ENCODE results near the gene SLC34A3. TPM values are rescaled to one million over a fixed set of nuclear protein-coding genes. Genes with fewer than 3 reads are reported as not detected.
"Not testable (repeated sequence)": the region's sequence is repeated elsewhere in the genome, so short reads cannot be mapped to it uniquely, and the experiment has no call there.

The SLC34A3 gene
- total RNA-seq, 4 donors from 2014 or later, result not detected

DNA sequence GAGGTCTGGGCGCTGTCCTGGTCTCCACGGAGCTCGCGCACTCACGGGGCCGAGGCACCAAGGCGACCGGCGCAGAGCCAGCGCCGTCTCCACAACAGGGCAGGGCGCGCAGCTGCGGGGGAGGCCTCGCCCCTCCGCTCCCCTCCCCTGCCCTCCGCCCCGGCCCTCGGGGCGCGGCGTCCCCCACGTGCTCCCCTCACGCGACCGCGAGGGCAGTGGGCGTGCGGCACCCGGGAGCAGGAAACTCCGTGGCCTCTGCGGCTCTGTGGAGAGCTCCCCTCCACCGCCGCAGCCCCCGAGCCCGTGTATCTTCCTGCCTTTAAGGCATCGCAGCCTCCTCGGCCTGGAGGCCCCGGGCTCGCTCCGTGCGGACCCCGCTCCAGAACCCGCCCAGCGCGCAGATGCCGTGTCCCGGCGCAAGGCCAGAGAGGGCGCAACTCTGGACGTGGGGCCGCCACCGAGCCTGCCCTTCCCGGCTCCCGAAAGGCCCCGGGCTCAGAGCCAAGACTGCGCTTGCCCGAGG is 9.7 kb downstream of the SLC34A3 start:
- Histone ChIP-seq H3K36me3 (peaks cover 0 to 22% of the 10 kb centered on the region in 2 donors), H3K9me3 (no peaks in the 10 kb centered on the region), H3K27me3 (no peaks in the 10 kb centered on the region), H3K4me3 (peak overlapping the region; percentile 67 to 82), H3K27ac (peak overlapping the region; percentile 77 to 99 (median 96)), H3K4me1 (peaks cover 0 to 87% (median 47%) of the 10 kb centered on the region in 3 donors)
- no CpG with 5 or more reads among the region's 58 CpGs for WGBS, 2 donors (ENCODE audit: low coverage in 1 of 2)
- TF ChIP-seq POLR2A (IDR thresholded peaks at IDR 0.05), result peak; percentile 29 to 53
- peak; percentile 12 for TF ChIP-seq POLR2AphosphoS5 (IDR thresholded peaks at IDR 0.05)
- TF ChIP-seq, protein P1, sequence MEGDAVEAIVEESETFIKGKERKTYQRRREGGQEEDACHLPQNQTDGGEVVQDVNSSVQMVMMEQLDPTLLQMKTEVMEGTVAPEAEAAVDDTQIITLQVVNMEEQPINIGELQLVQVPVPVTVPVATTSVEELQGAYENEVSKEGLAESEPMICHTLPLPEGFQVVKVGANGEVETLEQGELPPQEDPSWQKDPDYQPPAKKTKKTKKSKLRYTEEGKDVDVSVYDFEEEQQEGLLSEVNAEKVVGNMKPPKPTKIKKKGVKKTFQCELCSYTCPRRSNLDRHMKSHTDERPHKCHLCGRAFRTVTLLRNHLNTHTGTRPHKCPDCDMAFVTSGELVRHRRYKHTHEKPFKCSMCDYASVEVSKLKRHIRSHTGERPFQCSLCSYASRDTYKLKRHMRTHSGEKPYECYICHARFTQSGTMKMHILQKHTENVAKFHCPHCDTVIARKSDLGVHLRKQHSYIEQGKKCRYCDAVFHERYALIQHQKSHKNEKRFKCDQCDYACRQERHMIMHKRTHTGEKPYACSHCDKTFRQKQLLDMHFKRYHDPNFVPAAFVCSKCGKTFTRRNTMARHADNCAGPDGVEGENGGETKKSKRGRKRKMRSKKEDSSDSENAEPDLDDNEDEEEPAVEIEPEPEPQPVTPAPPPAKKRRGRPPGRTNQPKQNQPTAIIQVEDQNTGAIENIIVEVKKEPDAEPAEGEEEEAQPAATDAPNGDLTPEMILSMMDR (IDR thresholded peaks at IDR 0.05), result peak in 1 of 4 experiments; percentile 18
- TF ChIP-seq EP300 (IDR thresholded peaks at IDR 0.05), result no peak
- peak; percentile 34 for ATAC-seq

DNA sequence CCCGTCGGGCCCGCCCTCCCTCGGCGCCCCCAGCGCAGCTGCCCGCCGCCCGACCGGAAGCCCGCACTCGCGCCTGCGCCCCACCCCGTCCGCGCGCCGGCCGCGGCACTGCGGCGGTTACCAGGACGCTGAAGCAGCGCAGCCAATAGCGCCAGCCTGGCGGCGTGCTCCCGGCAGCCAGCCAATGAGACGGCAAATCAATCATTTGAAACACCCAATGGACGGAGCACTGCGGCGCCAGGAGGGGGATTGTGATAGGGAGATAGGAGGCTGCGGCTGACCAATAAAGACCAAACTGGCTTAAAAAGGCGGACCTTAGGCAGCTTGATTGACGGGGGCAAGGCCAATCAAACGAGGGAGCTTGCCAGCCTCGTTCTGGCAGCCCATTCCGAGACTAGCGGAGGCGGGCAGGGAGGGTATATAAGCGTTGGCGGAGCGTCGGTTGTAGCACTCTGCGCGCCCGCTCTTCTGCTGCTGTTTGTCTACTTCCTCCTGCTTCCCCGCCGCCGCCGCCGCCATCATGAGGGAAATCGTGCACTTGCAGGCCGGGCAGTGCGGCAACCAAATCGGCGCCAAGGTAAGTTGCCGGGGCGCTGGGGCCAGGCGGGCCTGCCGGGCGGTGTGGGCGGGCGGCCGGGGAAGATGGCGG is 10.3 kb downstream of the SLC34A3 start, which contains the start of gene TUBB4B:
TSS of gene TUBB4B (plus strand) at position 447 of the 649 bp plus-strand sequence. CDS start at position 521, 74 bp downstream.
- TF ChIP-seq POLR2A (IDR thresholded peaks at IDR 0.05) (peak; percentile 100), EP300 (IDR thresholded peaks at IDR 0.05) (no peak), POLR2AphosphoS5 (IDR thresholded peaks at IDR 0.05) (peak; percentile 100)
- TF ChIP-seq, protein P1 (IDR thresholded peaks at IDR 0.05), result peak in 2 of 4 experiments; percentile 11 to 22
- 0% methylated on average over 15 of the region's 67 CpGs; no CpG with 5 or more reads in 1 of the 2 donors for WGBS, 2 donors (ENCODE audit: low coverage in 1 of 2)
- Histone ChIP-seq H3K9me3 (no peaks in the 10 kb centered on the region), H3K27me3 (no peaks in the 10 kb centered on the region), H3K4me1 (peaks cover 0 to 81% (median 43%) of the 10 kb centered on the region in 3 donors), H3K27ac (peak within 1 kb of the TSS; percentile 77 to 99 (median 97)), H3K36me3 (peaks cover 0 to 22% of the 10 kb centered on the region in 2 donors), H3K4me3 (peak within 1 kb of the TSS; percentile 67 to 82)
- peak; percentile 94 for ATAC-seq

DNA sequence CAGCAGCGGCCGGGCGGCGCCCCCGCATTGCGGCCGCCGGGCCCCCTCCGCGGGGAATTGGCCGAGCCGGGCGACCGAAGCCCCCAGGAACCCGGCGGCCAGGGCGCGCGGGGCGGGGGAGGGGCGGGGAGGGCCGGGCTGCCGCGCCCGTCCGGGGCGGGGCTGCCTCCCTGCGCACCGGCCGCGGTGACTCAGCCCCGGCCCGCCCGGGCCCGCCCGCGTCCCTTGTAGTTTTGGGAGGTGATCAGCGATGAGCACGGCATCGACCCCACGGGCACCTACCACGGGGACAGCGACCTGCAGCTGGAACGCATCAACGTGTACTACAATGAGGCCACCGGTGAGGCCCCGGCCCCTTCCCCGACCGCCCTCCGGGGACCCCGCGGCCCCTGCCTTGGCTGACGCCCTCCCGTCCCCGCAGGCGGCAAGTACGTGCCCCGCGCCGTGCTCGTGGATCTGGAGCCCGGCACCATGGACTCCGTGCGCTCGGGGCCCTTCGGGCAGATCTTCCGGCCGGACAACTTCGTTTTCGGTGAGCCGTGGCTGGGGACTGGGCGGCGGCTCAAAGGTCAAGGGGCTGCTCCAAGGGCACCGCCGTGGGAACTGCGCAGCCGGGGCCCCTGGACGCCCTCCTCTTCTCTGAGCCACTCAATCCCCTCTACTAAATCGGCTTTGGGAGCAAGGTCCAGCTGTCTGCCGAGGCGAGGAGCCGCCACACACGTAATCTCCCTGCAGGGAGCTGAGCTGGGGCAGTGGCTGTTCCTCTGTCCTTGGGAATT is 11.0 kb downstream of the SLC34A3 start:
- no peak for TF ChIP-seq POLR2AphosphoS5 (IDR thresholded peaks at IDR 0.05)
- no peak for TF ChIP-seq EP300 (IDR thresholded peaks at IDR 0.05)
- no peak for TF ChIP-seq POLR2A (IDR thresholded peaks at IDR 0.05)
- TF ChIP-seq, protein P1 (IDR thresholded peaks at IDR 0.05), result no peak
- H3K36me3 ChIP-seq, result peaks cover 0 to 22% of the 10 kb centered on the region in 2 donors
- H3K9me3 ChIP-seq, result no peaks in the 10 kb centered on the region
- peak; percentile 56 for ATAC-seq
- peak overlapping the region; percentile 56 to 82 for H3K4me3 ChIP-seq
- WGBS, 2 donors (ENCODE audit: low coverage in 1 of 2), result no CpG with 5 or more reads among the region's 83 CpGs
- peak overlapping the region; percentile 65 to 99 (median 97) for H3K27ac ChIP-seq
- H3K4me1 ChIP-seq, result peaks cover 0 to 74% (median 36%) of the 10 kb centered on the region in 3 donors
- no peaks in the 10 kb centered on the region for H3K27me3 ChIP-seq

DNA sequence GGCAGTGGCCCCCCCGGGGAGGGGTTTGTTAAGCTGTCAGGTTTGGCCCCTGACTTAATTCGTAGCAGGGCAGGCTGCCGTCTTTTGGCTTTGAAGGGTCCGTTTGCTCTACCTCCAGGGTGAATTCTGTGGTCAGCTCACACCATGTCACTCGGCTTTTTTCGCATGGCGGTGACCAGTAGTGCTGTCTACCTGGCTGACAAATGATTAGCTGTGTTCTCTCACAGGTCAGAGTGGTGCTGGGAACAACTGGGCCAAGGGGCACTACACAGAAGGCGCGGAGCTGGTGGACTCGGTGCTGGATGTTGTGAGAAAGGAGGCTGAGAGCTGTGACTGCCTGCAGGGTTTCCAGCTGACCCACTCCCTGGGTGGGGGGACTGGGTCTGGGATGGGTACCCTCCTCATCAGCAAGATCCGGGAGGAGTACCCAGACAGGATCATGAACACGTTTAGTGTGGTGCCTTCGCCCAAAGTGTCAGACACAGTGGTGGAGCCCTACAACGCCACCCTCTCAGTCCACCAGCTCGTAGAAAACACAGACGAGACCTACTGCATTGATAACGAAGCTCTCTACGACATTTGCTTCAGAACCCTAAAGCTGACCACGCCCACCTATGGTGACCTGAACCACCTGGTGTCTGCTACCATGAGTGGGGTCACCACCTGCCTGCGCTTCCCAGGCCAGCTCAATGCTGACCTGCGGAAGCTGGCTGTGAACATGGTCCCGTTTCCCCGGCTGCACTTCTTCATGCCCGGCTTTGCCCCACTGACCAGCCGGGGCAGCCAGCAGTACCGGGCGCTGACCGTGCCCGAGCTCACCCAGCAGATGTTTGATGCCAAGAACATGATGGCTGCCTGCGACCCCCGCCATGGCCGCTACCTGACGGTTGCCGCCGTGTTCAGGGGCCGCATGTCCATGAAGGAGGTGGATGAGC is 11.8 kb downstream of the SLC34A3 start:
- ATAC-seq, result no peak
- H3K27ac ChIP-seq, result peak overlapping the region in 3 of 4 donors; percentile 95 to 99 (median 99)
- 43% methylated on average over 5 of the region's 36 CpGs; no CpG with 5 or more reads in 1 of the 2 donors for WGBS, 2 donors (ENCODE audit: low coverage in 1 of 2)
- H3K27me3 ChIP-seq, result no peaks in the 10 kb centered on the region
- peak overlapping the region; percentile 56 to 82 for H3K4me3 ChIP-seq
- H3K9me3 ChIP-seq, result no peaks in the 10 kb centered on the region
- peaks cover 0 to 22% of the 10 kb centered on the region in 2 donors for H3K36me3 ChIP-seq
- H3K4me1 ChIP-seq, result peaks cover 0 to 65% (median 33%) of the 10 kb centered on the region in 3 donors
- TF ChIP-seq EP300 (IDR thresholded peaks at IDR 0.05), result no peak
- TF ChIP-seq POLR2AphosphoS5 (IDR thresholded peaks at IDR 0.05), result no peak
- no peak for TF ChIP-seq POLR2A (IDR thresholded peaks at IDR 0.05)
- TF ChIP-seq, protein P1 (IDR thresholded peaks at IDR 0.05), result no peak

DNA sequence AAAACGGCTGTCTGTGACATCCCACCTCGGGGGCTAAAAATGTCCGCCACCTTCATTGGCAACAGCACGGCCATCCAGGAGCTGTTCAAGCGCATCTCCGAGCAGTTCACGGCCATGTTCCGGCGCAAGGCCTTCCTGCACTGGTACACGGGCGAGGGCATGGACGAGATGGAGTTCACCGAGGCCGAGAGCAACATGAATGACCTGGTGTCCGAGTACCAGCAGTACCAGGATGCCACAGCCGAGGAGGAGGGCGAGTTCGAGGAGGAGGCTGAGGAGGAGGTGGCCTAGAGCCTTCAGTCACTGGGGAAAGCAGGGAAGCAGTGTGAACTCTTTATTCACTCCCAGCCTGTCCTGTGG is 12.5 kb downstream of the SLC34A3 start:
- H3K9me3 ChIP-seq, H3K27me3 ChIP-seq, ATAC-seq, H3K4me3 ChIP-seq: not testable (repeated sequence)
- peaks cover 0 to 58% (median 33%) of the 10 kb centered on the region in 3 donors for H3K4me1 ChIP-seq
- H3K36me3 ChIP-seq, result peaks cover 0 to 22% of the 10 kb centered on the region in 2 donors
- WGBS, 2 donors (ENCODE audit: low coverage in 1 of 2), result 84% methylated on average over 3 of the region's 18 CpGs; no CpG with 5 or more reads in 1 of the 2 donors
- H3K27ac ChIP-seq, result peak overlapping the region in 3 of 4 donors; percentile 4 to 99 (median 99)
